K562 (cell line): ENCODE data around the gene PLA2G2C. TPM values are rescaled to one million over a fixed set of nuclear protein-coding genes. Genes with fewer than 3 reads are reported as not detected.

Experiments
- CCNT2 ChIP-seq: IDR thresholded peaks from 2 replicates; pipeline ENCODE4 v1.6.1; 2011; ENCODE audit warnings: borderline replicate concordance, low read depth, mild to moderate bottlenecking, moderate library complexity, mixed read lengths, low read length; ENCODE audit not compliant: insufficient read length; ENCODE audit errors: extremely low read depth
- HDAC3 ChIP-seq: fragments of 450-650 bp; IDR thresholded peaks from 2 replicates; pipeline ENCODE4 v1.6.1; 2018; ENCODE audit warnings: borderline replicate concordance, mild to moderate bottlenecking, moderate library complexity; ENCODE audit not compliant: partially characterized antibody
- HMBOX1 ChIP-seq: sonication (generic); IDR thresholded peaks from 2 replicates; pipeline ENCODE4 v1.6.1; 2016
- LCOR ChIP-seq: sonication (generic); formaldehyde crosslinking; IDR thresholded peaks from 2 replicates; pipeline ENCODE4 v1.8.0; 2022; ENCODE audit warnings: mild to moderate bottlenecking, missing genetic modification reagents
- MAFF ChIP-seq: IDR thresholded peaks from 2 replicates; pipeline ENCODE4 v1.6.1; 2012; ENCODE audit warnings: low read length, improper control_type of control experiment
- NCOA2 ChIP-seq, 2 experiments: fragments of 450-650 bp; IDR thresholded peaks; 2 replicates each; pipeline ENCODE4 v1.6.1; 2018; ENCODE audit warnings: mild to moderate bottlenecking in 2 of 2, moderate library complexity in 1 of 2; ENCODE audit not compliant: partially characterized antibody in 2 of 2
- POLR3G ChIP-seq: IDR thresholded peaks from 2 replicates; pipeline ENCODE4 v1.6.1; 2011; ENCODE audit not compliant: insufficient read length, insufficient replicate concordance; ENCODE audit errors: extremely low read depth
- SFPQ ChIP-seq: fragments of 200-400 bp; formaldehyde crosslinking; IDR thresholded peaks from 2 replicates; pipeline ENCODE4 v1.6.1; 2017; ENCODE audit warnings: mild to moderate bottlenecking, low read depth, low read length, moderate library complexity
- TCF7 ChIP-seq: sonication (generic); IDR thresholded peaks from 2 replicates; pipeline ENCODE4 v1.6.1; 2016; ENCODE audit warnings: antibody characterized with exemption, borderline replicate concordance
- TEAD4 ChIP-seq, 2 experiments: sonication (generic) in 1 of 2; formaldehyde crosslinking in 1 of 2; IDR thresholded peaks; 2 replicates each; pipeline versions ENCODE4 v1.6.1 to v1.8.0; 2012 to 2022; ENCODE audit warnings: borderline replicate concordance in 1 of 2, inconsistent platforms in 1 of 2, low read length in 1 of 2, mild to moderate bottlenecking in 1 of 2, missing genetic modification reagents in 1 of 2
- TOE1 ChIP-seq, 2 experiments: fragments of 450-650 bp in 1 of 2; sonication (generic) in 1 of 2; formaldehyde crosslinking in 1 of 2; IDR thresholded peaks; 2 replicates each; pipeline versions ENCODE4 v1.7.1 to v1.8.0; 2016 to 2022; ENCODE audit warnings: borderline replicate concordance in 2 of 2, mild to moderate bottlenecking in 2 of 2, antibody characterized with exemption in 1 of 2, inconsistent platforms in 1 of 2, low read depth in 1 of 2, missing genetic modification reagents in 1 of 2, moderate library complexity in 1 of 2
- ZNF778 ChIP-seq: fragments of 450-650 bp; formaldehyde crosslinking; IDR thresholded peaks from 2 replicates; pipeline ENCODE4 v1.4.0; 2020; ENCODE audit warnings: mild to moderate bottlenecking, moderate library complexity
- polyA plus RNA-seq, 8 experiments: library from polyadenylated mRNA; depleted of rRNA in 4 of 8; stranded (reverse) in 5 of 8; unstranded in 3 of 8; fragments of >200 nt; fragmentation: Nextera tagmentation in 2 of 8; fragmentation: Illumina TruSeq in 1 of 8; extraction: Ambion mirVana in 2 of 8; extraction: Trizol in 1 of 8; gene quantifications; 2 replicates each; pipeline versions ENCODE4 v1.2.1 to v1.2.3, GENCODE V29; 2011 to 2014; ENCODE audit warnings: inconsistent platforms in 1 of 8, missing spikeins in 1 of 8
- total RNA-seq, 7 experiments: library from RNA; depleted of rRNA in 6 of 7; stranded (reverse); fragments of >200 nt in 6 of 7; fragmentation: Illumina TruSeq in 2 of 7; extraction: Trizol in 2 of 7; gene quantifications; 2 replicates each; pipeline versions ENCODE4 v1.2.1 to v1.2.3, GENCODE V29; 2011 to 2021; ENCODE audit warnings: low replicate concordance in 1 of 7
- TF ChIP-seq, protein P1 (sequence below): fragments of 450-650 bp; IDR thresholded peaks from 2 replicates; pipeline ENCODE4 v1.6.1; 2016; ENCODE audit warnings: antibody characterized with exemption
- TF ChIP-seq, protein P2 (sequence below), 2 experiments: fragments of 150-350 bp in 1 of 2; IDR thresholded peaks; 2 replicates each; pipeline ENCODE4 v1.6.1; 2012 to 2016; ENCODE audit warnings: low read depth in 2 of 2, low read length in 2 of 2, mild to moderate bottlenecking in 1 of 2, moderate library complexity in 1 of 2

PLA2G2C gene
- total and polyA plus RNA-seq, 9 of the 15 experiments (the other 6 are each of a cell fraction or from before 2014, with no cell fraction given) = 0.14 to 0.49 (median 0.21) TPM

GRCh38 chr1:20184997-20185833 lies 1.1 kb downstream of the PLA2G2C start (continued):
- TF ChIP-seq, protein P1, sequence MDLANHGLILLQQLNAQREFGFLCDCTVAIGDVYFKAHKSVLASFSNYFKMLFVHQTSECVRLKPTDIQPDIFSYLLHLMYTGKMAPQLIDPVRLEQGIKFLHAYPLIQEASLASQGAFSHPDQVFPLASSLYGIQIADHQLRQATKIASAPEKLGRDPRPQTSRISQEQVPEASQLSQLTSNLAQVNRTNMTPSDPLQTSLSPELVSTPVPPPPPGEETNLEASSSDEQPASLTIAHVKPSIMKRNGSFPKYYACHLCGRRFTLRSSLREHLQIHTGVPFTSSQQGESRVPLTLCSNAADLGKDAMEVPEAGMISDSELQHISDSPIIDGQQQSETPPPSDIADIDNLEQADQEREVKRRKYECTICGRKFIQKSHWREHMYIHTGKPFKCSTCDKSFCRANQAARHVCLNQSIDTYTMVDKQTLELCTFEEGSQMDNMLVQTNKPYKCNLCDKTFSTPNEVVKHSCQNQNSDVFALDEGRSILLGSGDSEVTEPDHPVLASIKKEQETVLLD = peak; percentile 88
- TF ChIP-seq ZNF778 (no peak), TEAD4 (IDR thresholded peaks at IDR 0.05; ENCODE audit: low read length) (peak; percentile 62), TEAD4 (CRISPR knock-in tag; IDR thresholded peaks at IDR 0.05; ENCODE audit: borderline replicate concordance) (no peak), NCOA2 (IDR thresholded peaks at IDR 0.05; ENCODE audit: partially characterized antibody in 2 of 2) (peak in 1 of 2 experiments; percentile 50), TOE1 (IDR thresholded peaks at IDR 0.05; ENCODE audit: borderline replicate concordance) (peak; percentile 27; the same call in 1 of the 2 replicates), TOE1 (CRISPR knock-in tag; IDR thresholded peaks at IDR 0.05; ENCODE audit: borderline replicate concordance, low read depth) (no peak), HDAC3 (peak; percentile 81), TCF7 (peak; percentile 100), POLR3G (no peak), SFPQ (no peak), LCOR (CRISPR knock-in tag) (peak; percentile 36; the same call in 1 of the 2 replicates), MAFF (no peak), CCNT2 (peak; percentile 85), HMBOX1 (0 out of 2 replicates have a peak, but pooled peaks have one; percentile 16)
- TF ChIP-seq, protein P2, sequence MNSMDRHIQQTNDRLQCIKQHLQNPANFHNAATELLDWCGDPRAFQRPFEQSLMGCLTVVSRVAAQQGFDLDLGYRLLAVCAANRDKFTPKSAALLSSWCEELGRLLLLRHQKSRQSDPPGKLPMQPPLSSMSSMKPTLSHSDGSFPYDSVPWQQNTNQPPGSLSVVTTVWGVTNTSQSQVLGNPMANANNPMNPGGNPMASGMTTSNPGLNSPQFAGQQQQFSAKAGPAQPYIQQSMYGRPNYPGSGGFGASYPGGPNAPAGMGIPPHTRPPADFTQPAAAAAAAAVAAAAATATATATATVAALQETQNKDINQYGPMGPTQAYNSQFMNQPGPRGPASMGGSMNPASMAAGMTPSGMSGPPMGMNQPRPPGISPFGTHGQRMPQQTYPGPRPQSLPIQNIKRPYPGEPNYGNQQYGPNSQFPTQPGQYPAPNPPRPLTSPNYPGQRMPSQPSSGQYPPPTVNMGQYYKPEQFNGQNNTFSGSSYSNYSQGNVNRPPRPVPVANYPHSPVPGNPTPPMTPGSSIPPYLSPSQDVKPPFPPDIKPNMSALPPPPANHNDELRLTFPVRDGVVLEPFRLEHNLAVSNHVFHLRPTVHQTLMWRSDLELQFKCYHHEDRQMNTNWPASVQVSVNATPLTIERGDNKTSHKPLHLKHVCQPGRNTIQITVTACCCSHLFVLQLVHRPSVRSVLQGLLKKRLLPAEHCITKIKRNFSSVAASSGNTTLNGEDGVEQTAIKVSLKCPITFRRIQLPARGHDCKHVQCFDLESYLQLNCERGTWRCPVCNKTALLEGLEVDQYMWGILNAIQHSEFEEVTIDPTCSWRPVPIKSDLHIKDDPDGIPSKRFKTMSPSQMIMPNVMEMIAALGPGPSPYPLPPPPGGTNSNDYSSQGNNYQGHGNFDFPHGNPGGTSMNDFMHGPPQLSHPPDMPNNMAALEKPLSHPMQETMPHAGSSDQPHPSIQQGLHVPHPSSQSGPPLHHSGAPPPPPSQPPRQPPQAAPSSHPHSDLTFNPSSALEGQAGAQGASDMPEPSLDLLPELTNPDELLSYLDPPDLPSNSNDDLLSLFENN (IDR thresholded peaks at IDR 0.05; ENCODE audit: low read depth in 2 of 2, low read length in 2 of 2) = peak in 1 of 2 experiments; percentile 72; a peak in 1 of 4 replicates
